Heart left ventricle (tissue), 13 donors: ENCODE measurements around the gene ABCF1.

Experiments
- CTCF ChIP-seq, 12 donors: fragments of 200-600 bp; sonication (generic) in 4 of 12; IDR thresholded peaks; one replicate each; pipeline versions ENCODE4 v1.5.0 to v1.8.0; 2018 to 2022; ENCODE audit warnings: antibody characterized with exemption in 12 of 12, mild to moderate bottlenecking in 5 of 12
- POLR2A ChIP-seq, 2 donors: fragments of 450-650 bp; IDR thresholded peaks; one replicate each; pipeline ENCODE4 v1.6.1; 2017; ENCODE audit warnings: antibody characterized with exemption in 2 of 2, mild to moderate bottlenecking in 2 of 2, moderate library complexity in 2 of 2
- donor health status: ischemic (EF 13 %, LVEDD 7.1; RV severe dilation, severe dysfunction).
- donor health status: DM: no; HTN: yes; CAD: no.
- donor health status: DM: no; HTN: no; CAD: no.
- donor health status: ischemic (EF 25% LVEDD 6.9; RV normal size, moderate dysfunction).
- donor health status: ischemic (EF 25% LVEDD 5.7; RV mildly dilated, moderate dysfunction).
- donor health status: ischemic (EF 35%, LVEDD 5.7; RV mildly dilated, moderate dysfunction).
- donor health status: nonischemic (EF 11% LVEDD 7.7; RV severe dilation, severe dysfunction).
- donor health status: DM: yes; HTN: yes; CAD: no.
- donor health status: PGD.
- donor health status: ischemic (EF 29% LVEDD 5.4; RV normal size, mild dysfunction).
- donor health status: nonischemic (EF 23%, LVEDD 6.1; RV moderate dilation, normal function).

GRCh38 chr6:30613251-30614043, 42.2 kb downstream of the ABCF1 start:
- TF ChIP-seq CTCF (IDR thresholded peaks at IDR 0.05) (no peak), POLR2A (IDR thresholded peaks at IDR 0.05) (no peak)
